Subcutaneous adipose tissue (tissue), 4 donors: ENCODE results near the gene ACSL1. TPM values are rescaled to one million over a fixed set of nuclear protein-coding genes. Genes with fewer than 3 reads are reported as not detected.

Experiments
- CTCF ChIP-seq: fragments of 450-650 bp; IDR thresholded peaks from one replicate; pipeline ENCODE4 v1.5.1; 2016; ENCODE audit warnings: low read depth, mild to moderate bottlenecking, control low read depth, antibody characterized with exemption, moderate library complexity
- small RNA-seq: library from RNA; depleted of rRNA; stranded (forward); fragments of <200 nt; gene quantifications from one replicate; pipeline ENCODE3, GENCODE V24; 2016
- total RNA-seq, 4 donors: library from RNA; depleted of rRNA; stranded (reverse); fragments of >200 nt; gene quantifications; one replicate each; pipeline ENCODE4 v1.1.0, GENCODE V29; 2016

ACSL1 gene
- total RNA-seq, 4 donors from 2014 or later: 656 to 1,818 (median 1,286) TPM

- no peak for TF ChIP-seq CTCF
Measured at GRCh38 chr4:184706453-184706852, 119.3 kb downstream of the ACSL1 start.

DNA sequence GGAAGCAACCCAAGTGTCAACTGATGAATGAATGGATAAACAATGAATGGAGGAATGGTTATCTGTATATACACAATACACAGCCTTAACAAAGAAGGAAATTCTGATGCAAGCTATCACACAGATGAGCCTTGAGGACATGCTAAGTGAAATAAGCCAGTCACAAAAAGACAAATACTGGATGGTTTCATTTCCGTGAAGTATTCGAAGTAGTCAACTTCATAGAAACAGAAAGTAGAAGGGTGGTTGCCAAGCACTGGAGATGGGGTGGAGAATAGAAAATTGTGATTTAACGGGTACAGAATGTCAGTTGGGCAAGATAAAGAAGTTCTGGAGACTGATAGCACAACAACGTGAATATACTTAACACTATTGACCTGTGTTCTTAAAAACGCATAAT is 120.1 kb downstream of the ACSL1 start:
- no peak for TF ChIP-seq CTCF

Small RNAs within 50 kb of the gene (small RNA-seq; reads per million reads assigned to genes)
- not detected for gene MIR3945

Other genes starting within 250 kb of the ACSL1 start
- 10 to 100 TPM; 13.8 to 30.3 (median 23.1) TPM for gene CASP3, start 176.5 kb downstream of the ACSL1 start, total RNA-seq
- 10 to 100 TPM; 14.8 to 27.3 (median 19.3) TPM for gene PRIMPOL, start 176.2 kb downstream of the ACSL1 start, total RNA-seq
- 1 to 10 TPM; 1.8 to 9.2 (median 3.3) TPM for gene CENPU, start 91.9 kb downstream of the ACSL1 start, total RNA-seq
- gene HELT, start 192.5 kb upstream of the ACSL1 start, total RNA-seq: not detected